Astrocyte (in vitro differentiated cells and primary cell): ENCODE measurements around the gene NOG. TPM values are rescaled to one million over a fixed set of nuclear protein-coding genes. Genes with fewer than 3 reads are reported as not detected.

Source experiments
- DNase-seq: peaks from one replicate; pipeline ENCODE4 v3.0.0-alpha.2; 2010; ENCODE audit warnings: low read depth
- FAIRE-seq: peaks from 2 replicates; lab custom pipeline; 2011; peaks lifted over from hg19 to GRCh38; lab: Jason Lieb, UNC
- H2AFZ ChIP-seq: 2 replicates; pipeline ENCODE4 v1.6.0; 2012; ENCODE audit warnings: low read depth, low read length, inconsistent platforms
- H3K27ac ChIP-seq: 2 replicates; pipeline ENCODE4 v1.5.1; 2011; ENCODE audit warnings: low read depth, low read length, inconsistent platforms
- H3K27me3 ChIP-seq: 2 replicates; pipeline ENCODE4 v1.6.0; 2011; ENCODE audit warnings: low read length, inconsistent platforms; ENCODE audit not compliant: insufficient read depth
- H3K36me3 ChIP-seq: 2 replicates; pipeline ENCODE4 v1.5.1; 2011; ENCODE audit warnings: low read length, inconsistent platforms; ENCODE audit not compliant: insufficient read depth
- H3K4me1 ChIP-seq: 2 replicates; pipeline ENCODE4 v1.5.1; 2011; ENCODE audit warnings: low read length, inconsistent platforms; ENCODE audit not compliant: insufficient read depth
- H3K4me2 ChIP-seq: 2 replicates; pipeline ENCODE4 v1.6.0; 2012; ENCODE audit warnings: low read length, inconsistent platforms
- H3K4me3 ChIP-seq: 2 replicates; pipeline ENCODE4 v1.5.1; 2011; ENCODE audit warnings: low read depth, mild to moderate bottlenecking, low read length, inconsistent platforms; ENCODE audit not compliant: insufficient read depth
- H3K79me2 ChIP-seq: 2 replicates; pipeline ENCODE4 v1.6.0; 2012; ENCODE audit warnings: mild to moderate bottlenecking, low read length, inconsistent platforms; ENCODE audit not compliant: insufficient read depth
- H3K9ac ChIP-seq: 2 replicates; pipeline ENCODE4 v1.6.0; 2012; ENCODE audit warnings: mild to moderate bottlenecking, low read length, inconsistent platforms
- H3K9me3 ChIP-seq: 2 replicates; pipeline ENCODE4 v1.5.1; 2012; ENCODE audit warnings: low read depth, mild to moderate bottlenecking, low read length, inconsistent platforms; ENCODE audit not compliant: insufficient read depth
- H4K20me1 ChIP-seq: 2 replicates; pipeline ENCODE4 v1.6.0; 2012; ENCODE audit warnings: low read length, inconsistent platforms; ENCODE audit not compliant: insufficient read depth
- H3K27ac Mint-ChIP-seq: one replicate; pipeline ENCODE4 v1.8.0; 2021; ENCODE audit warnings: mild to moderate bottlenecking, mixed read lengths; ENCODE audit not compliant: unreplicated experiment
- H3K27me3 Mint-ChIP-seq: one replicate; pipeline ENCODE4 v1.8.0; 2021; ENCODE audit warnings: low read depth, mixed read lengths; ENCODE audit not compliant: unreplicated experiment
- H3K36me3 Mint-ChIP-seq: one replicate; pipeline ENCODE4 v1.8.0; 2021; ENCODE audit warnings: low read depth, mixed read lengths; ENCODE audit not compliant: unreplicated experiment
- H3K4me1 Mint-ChIP-seq: one replicate; pipeline ENCODE4 v1.8.0; 2021; ENCODE audit warnings: low read depth, mixed read lengths; ENCODE audit not compliant: unreplicated experiment
- H3K4me3 Mint-ChIP-seq: one replicate; pipeline ENCODE4 v1.8.0; 2021; ENCODE audit warnings: mild to moderate bottlenecking, moderate library complexity, mixed read lengths; ENCODE audit not compliant: unreplicated experiment
- H3K9me3 Mint-ChIP-seq: one replicate; pipeline ENCODE4 v1.8.0; 2021; ENCODE audit warnings: mild to moderate bottlenecking, mixed read lengths; ENCODE audit not compliant: unreplicated experiment
- CTCF ChIP-seq: IDR thresholded peaks from 2 replicates; pipeline ENCODE4 v1.5.1; 2011; ENCODE audit warnings: low read depth, mild to moderate bottlenecking, inconsistent platforms, low read length, moderate library complexity; ENCODE audit not compliant: insufficient read depth
- EZH2 ChIP-seq: IDR thresholded peaks from 2 replicates; pipeline ENCODE4 v1.6.1; 2012; ENCODE audit warnings: mild to moderate bottlenecking, low read length, inconsistent platforms; ENCODE audit not compliant: insufficient read depth
- total RNA-seq: library from RNA; stranded (reverse); gene quantifications from 2 replicates; pipeline ENCODE4 v1.2.1, GENCODE V29; 2021

NOG gene
- total RNA-seq, 1 donor from 2014 or later: 23.0 TPM

- Histone ChIP-seq H3K36me3 (no peaks in the 10 kb centered on the region), H3K79me2 (no peaks in the 10 kb centered on the region), H3K9ac (no peak overlapping the region), H3K4me1 (no peaks in the 10 kb centered on the region), H3K4me3 (no peak overlapping the region), H3K9me3 (no peaks in the 10 kb centered on the region), H3K4me2 (no peak overlapping the region), H3K27ac (no peak overlapping the region), H4K20me1 (no peaks in the 10 kb centered on the region), H2AFZ (no peak overlapping the region), H3K27me3 (peaks cover 15% of the 10 kb centered on the region)
- Mint-ChIP-seq H3K9me3 (peaks cover 2% of the 10 kb centered on the region), H3K27me3 (peaks cover 26% of the 10 kb centered on the region), H3K4me1 (peaks cover 11% of the 10 kb centered on the region), H3K36me3 (no peaks in the 10 kb centered on the region), H3K27ac (no peak overlapping the region), H3K4me3 (no peak overlapping the region)
- DNase-seq (no peak), FAIRE-seq (no peak)
- TF ChIP-seq EZH2 (no peak), CTCF (no peak)
Observed at GRCh38 chr17:56638591-56639051, 45.1 kb downstream of the NOG start.

- no peak overlapping the region for H3K9ac ChIP-seq
- no peak overlapping the region for H3K27ac Mint-ChIP-seq
- TF ChIP-seq CTCF (no peak), EZH2 (no peak)
- peaks cover 11% of the 10 kb centered on the region for H3K4me1 Mint-ChIP-seq
- no peak overlapping the region for H2AFZ ChIP-seq
- H3K36me3 Mint-ChIP-seq: no peaks in the 10 kb centered on the region
- peaks cover 2% of the 10 kb centered on the region for H3K9me3 Mint-ChIP-seq
- DNase-seq (no peak), FAIRE-seq (no peak)
- no peak overlapping the region for H3K4me3 Mint-ChIP-seq
- H3K27ac ChIP-seq: no peak overlapping the region
- no peaks in the 10 kb centered on the region for H3K79me2 ChIP-seq
- no peak overlapping the region for H3K4me2 ChIP-seq
- H3K27me3 ChIP-seq: peaks cover 17% of the 10 kb centered on the region
- no peaks in the 10 kb centered on the region for H3K36me3 ChIP-seq
- H3K9me3 ChIP-seq: no peaks in the 10 kb centered on the region
- H3K4me1 ChIP-seq: no peaks in the 10 kb centered on the region
- no peaks in the 10 kb centered on the region for H4K20me1 ChIP-seq
- peaks cover 28% of the 10 kb centered on the region for H3K27me3 Mint-ChIP-seq
- no peak overlapping the region for H3K4me3 ChIP-seq
Observed at GRCh38 chr17:56639517-56639916, 46.0 kb downstream of the NOG start.

DNA sequence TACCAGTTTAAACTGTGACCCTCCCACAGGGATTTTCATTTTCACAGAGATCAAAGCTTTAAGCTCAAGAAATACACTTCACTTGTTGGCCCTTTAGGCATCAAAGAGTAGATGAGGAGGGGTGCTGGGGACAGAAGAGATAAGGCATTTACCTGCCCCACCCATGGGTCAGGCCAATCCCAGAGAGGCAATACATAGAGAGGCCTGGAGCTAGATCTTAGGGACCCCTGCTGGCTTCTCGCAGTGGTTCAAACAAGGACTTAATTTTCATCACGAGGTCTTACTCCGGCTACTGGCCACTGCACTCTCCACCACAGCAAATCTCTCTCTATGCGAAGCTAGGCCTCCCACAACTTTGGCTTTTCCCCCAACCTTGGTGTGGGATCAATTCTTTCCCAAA lies 46.6 kb downstream of the NOG start:
- Histone ChIP-seq H3K4me2 (no peak overlapping the region), H3K27me3 (peaks cover 17% of the 10 kb centered on the region), H3K4me1 (no peaks in the 10 kb centered on the region), H3K9me3 (no peaks in the 10 kb centered on the region), H3K9ac (no peak overlapping the region), H3K79me2 (no peaks in the 10 kb centered on the region), H3K27ac (no peak overlapping the region), H4K20me1 (no peaks in the 10 kb centered on the region), H3K4me3 (no peak overlapping the region), H2AFZ (no peak overlapping the region), H3K36me3 (no peaks in the 10 kb centered on the region)
- H3K9me3 Mint-ChIP-seq: no peaks in the 10 kb centered on the region
- H3K27me3 Mint-ChIP-seq: peaks cover 30% of the 10 kb centered on the region
- no peak overlapping the region for H3K27ac Mint-ChIP-seq
- no peaks in the 10 kb centered on the region for H3K36me3 Mint-ChIP-seq
- FAIRE-seq: no peak
- DNase-seq: no peak
- H3K4me1 Mint-ChIP-seq: peaks cover 11% of the 10 kb centered on the region
- TF ChIP-seq CTCF: no peak
- no peak for TF ChIP-seq EZH2
- H3K4me3 Mint-ChIP-seq: no peak overlapping the region
